ENCODE results near the gene SEC63. TPM values are rescaled to one million over a fixed set of nuclear protein-coding genes. Genes with fewer than 3 reads are reported as not detected.
A peak's percentile ranks its signal among the peaks of the same experiment; 100 is the strongest.

The SEC63 gene, protein sequence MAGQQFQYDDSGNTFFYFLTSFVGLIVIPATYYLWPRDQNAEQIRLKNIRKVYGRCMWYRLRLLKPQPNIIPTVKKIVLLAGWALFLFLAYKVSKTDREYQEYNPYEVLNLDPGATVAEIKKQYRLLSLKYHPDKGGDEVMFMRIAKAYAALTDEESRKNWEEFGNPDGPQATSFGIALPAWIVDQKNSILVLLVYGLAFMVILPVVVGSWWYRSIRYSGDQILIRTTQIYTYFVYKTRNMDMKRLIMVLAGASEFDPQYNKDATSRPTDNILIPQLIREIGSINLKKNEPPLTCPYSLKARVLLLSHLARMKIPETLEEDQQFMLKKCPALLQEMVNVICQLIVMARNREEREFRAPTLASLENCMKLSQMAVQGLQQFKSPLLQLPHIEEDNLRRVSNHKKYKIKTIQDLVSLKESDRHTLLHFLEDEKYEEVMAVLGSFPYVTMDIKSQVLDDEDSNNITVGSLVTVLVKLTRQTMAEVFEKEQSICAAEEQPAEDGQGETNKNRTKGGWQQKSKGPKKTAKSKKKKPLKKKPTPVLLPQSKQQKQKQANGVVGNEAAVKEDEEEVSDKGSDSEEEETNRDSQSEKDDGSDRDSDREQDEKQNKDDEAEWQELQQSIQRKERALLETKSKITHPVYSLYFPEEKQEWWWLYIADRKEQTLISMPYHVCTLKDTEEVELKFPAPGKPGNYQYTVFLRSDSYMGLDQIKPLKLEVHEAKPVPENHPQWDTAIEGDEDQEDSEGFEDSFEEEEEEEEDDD
- total RNA-seq (2021): 68.0 to 97.6 TPM (median 71.2 TPM) in 3 replicates
- Bru-seq, nascent RNA: percentile 83 among the genes with signal in this experiment
- long read RNA-seq, experiment 1, full-length matches to known transcripts: 292 of 379 reads
- long read RNA-seq, experiment 1, partial matches to known transcripts: 39 of 379 reads
- long read RNA-seq, experiment 1, other reads (novel, unspliced or antisense): 48 of 379 reads
- long read RNA-seq, experiment 2, full-length matches to known transcripts: 20 of 76 reads
- long read RNA-seq, experiment 2, partial matches to known transcripts: 27 of 76 reads
- long read RNA-seq, experiment 2, other reads (novel, unspliced or antisense): 29 of 76 reads
- long read RNA-seq, experiment 3, full-length matches to known transcripts: 24 of 61 reads
- long read RNA-seq, experiment 3, partial matches to known transcripts: 31 of 61 reads
- long read RNA-seq, experiment 3, other reads (novel, unspliced or antisense): 6 of 61 reads

DNA sequence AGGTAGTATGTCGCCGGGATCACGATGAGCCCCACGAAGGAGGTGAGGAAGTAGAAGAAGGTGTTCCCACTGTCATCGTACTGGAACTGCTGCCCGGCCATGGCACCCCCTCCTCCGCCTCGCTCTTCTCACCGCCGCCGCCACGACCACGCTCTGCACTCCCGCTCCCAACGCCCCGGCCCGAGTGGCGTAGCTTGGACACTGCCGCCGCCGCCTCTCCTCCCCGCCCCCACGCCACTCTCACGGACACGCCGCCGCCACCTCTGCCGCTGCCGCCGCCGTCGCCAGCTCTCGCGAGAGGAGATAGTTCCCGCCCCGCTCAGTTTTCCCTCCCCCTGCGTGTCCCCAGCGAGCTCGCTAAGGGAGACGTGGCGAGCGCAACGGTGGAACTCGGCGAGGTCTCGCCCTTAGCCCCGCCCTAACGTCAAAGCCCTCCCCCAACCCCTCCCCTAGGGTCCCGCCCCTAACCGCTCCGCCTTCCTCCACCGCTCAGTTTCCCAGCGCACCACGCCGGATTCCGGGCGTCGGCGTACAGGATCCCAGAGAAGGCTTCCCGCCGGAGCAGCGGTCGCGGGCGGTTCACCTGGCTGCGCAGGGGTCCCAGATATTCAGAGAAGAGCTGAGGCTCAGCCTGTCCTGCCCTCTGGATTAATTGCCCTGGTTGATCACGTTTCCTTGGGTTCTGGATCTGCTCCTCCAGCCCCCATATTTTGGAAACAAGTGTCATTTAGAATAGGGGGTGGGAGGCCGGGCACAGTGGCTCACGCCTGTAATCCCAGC, at the start of gene SEC63:
TSS of gene SEC63 (minus strand) at position 300 of the 780 bp plus-strand sequence. CDS start at position 101, 199 bp downstream.
- ATAC-seq: peak; percentile 96
- no peaks in the 10 kb centered on the region for H3K27me3 Mint-ChIP-seq (ENCODE audit: low read depth)
- POLR2A ChIA-PET: interaction anchor here (1.0 kb wide), 1 partner anchor 14 kb away, joined by 3 read pairs; no protein-coding TSS in a partner anchor
- peak; percentile 91 for DNase-seq (ENCODE audit: low spot score)
- peaks cover 15% of the 10 kb centered on the region for H3K36me3 Mint-ChIP-seq
- peak within 1 kb of the TSS; percentile 97 for H3K4me3 Mint-ChIP-seq
- H3K9me3 Mint-ChIP-seq: no peaks in the 10 kb centered on the region
- H3K4me1 Mint-ChIP-seq: peaks cover 28% of the 10 kb centered on the region
- peak within 1 kb of the TSS; percentile 85 for H3K27ac Mint-ChIP-seq
- CTCF ChIA-PET: interaction anchor here (0.6 to 1.0 kb wide), 3 partner anchors 19 to 143 kb away, joined by 3 to 4 read pairs (median 3); no protein-coding TSS in a partner anchor
- TF ChIP-seq, protein P1, sequence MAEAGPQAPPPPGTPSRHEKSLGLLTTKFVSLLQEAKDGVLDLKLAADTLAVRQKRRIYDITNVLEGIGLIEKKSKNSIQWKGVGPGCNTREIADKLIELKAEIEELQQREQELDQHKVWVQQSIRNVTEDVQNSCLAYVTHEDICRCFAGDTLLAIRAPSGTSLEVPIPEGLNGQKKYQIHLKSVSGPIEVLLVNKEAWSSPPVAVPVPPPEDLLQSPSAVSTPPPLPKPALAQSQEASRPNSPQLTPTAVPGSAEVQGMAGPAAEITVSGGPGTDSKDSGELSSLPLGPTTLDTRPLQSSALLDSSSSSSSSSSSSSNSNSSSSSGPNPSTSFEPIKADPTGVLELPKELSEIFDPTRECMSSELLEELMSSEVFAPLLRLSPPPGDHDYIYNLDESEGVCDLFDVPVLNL (CRISPR knock-in tag; IDR thresholded peaks at IDR 0.05; ENCODE audit: borderline replicate concordance, low read depth): no peak; the same call in 1 of the 2 replicates
- TF ChIP-seq KAT7 (CRISPR knock-in tag; IDR thresholded peaks at IDR 0.05; ENCODE audit: borderline replicate concordance) (peak; percentile 53; the same call in 1 of the 2 replicates), OVOL2 (CRISPR knock-in tag; IDR thresholded peaks at IDR 0.05; ENCODE audit: borderline replicate concordance) (no peak), JUN (CRISPR knock-in tag; IDR thresholded peaks at IDR 0.05) (no peak), FOXJ3 (CRISPR knock-in tag; IDR thresholded peaks at IDR 0.05; ENCODE audit: borderline replicate concordance) (no peak), TEAD1 (CRISPR knock-in tag; IDR thresholded peaks at IDR 0.05) (peak; percentile 48; the same call in 1 of the 2 replicates), FOXP1 (CRISPR knock-in tag; IDR thresholded peaks at IDR 0.05; ENCODE audit: borderline replicate concordance) (peak; percentile 72), NR3C1 (CRISPR knock-in tag; conservative IDR thresholded peaks at IDR 0.05; ENCODE audit: low read depth) (no peak), RORB (CRISPR knock-in tag; IDR thresholded peaks at IDR 0.05) (no peak), CBFB (CRISPR knock-in tag; IDR thresholded peaks at IDR 0.05; ENCODE audit: low read depth) (no peak), SOX15 (CRISPR knock-in tag; IDR thresholded peaks at IDR 0.05) (no peak), EMX1 (CRISPR knock-in tag; IDR thresholded peaks at IDR 0.05) (no peak), ZNF219 (CRISPR knock-in tag; IDR thresholded peaks at IDR 0.05; ENCODE audit: borderline replicate concordance) (no peak), TEAD4 (CRISPR knock-in tag; IDR thresholded peaks at IDR 0.05) (no peak)
- TF ChIP-seq, protein P2, sequence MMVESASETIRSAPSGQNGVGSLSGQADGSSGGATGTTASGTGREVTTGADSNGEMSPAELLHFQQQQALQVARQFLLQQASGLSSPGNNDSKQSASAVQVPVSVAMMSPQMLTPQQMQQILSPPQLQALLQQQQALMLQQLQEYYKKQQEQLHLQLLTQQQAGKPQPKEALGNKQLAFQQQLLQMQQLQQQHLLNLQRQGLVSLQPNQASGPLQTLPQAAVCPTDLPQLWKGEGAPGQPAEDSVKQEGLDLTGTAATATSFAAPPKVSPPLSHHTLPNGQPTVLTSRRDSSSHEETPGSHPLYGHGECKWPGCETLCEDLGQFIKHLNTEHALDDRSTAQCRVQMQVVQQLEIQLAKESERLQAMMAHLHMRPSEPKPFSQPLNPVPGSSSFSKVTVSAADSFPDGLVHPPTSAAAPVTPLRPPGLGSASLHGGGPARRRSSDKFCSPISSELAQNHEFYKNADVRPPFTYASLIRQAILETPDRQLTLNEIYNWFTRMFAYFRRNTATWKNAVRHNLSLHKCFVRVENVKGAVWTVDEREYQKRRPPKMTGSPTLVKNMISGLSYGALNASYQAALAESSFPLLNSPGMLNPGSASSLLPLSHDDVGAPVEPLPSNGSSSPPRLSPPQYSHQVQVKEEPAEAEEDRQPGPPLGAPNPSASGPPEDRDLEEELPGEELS (CRISPR knock-in tag; IDR thresholded peaks at IDR 0.05): no peak; the same call in 1 of the 2 replicates
- TF ChIP-seq, protein P3, sequence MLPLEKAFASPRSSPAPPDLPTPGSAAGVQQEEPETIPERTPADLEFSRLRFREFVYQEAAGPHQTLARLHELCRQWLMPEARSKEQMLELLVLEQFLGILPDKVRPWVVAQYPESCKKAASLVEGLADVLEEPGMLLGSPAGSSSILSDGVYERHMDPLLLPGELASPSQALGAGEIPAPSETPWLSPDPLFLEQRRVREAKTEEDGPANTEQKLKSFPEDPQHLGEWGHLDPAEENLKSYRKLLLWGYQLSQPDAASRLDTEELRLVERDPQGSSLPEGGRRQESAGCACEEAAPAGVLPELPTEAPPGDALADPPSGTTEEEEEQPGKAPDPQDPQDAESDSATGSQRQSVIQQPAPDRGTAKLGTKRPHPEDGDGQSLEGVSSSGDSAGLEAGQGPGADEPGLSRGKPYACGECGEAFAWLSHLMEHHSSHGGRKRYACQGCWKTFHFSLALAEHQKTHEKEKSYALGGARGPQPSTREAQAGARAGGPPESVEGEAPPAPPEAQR (CRISPR knock-in tag; IDR thresholded peaks at IDR 0.05): no peak
- TF ChIP-seq, protein P4, sequence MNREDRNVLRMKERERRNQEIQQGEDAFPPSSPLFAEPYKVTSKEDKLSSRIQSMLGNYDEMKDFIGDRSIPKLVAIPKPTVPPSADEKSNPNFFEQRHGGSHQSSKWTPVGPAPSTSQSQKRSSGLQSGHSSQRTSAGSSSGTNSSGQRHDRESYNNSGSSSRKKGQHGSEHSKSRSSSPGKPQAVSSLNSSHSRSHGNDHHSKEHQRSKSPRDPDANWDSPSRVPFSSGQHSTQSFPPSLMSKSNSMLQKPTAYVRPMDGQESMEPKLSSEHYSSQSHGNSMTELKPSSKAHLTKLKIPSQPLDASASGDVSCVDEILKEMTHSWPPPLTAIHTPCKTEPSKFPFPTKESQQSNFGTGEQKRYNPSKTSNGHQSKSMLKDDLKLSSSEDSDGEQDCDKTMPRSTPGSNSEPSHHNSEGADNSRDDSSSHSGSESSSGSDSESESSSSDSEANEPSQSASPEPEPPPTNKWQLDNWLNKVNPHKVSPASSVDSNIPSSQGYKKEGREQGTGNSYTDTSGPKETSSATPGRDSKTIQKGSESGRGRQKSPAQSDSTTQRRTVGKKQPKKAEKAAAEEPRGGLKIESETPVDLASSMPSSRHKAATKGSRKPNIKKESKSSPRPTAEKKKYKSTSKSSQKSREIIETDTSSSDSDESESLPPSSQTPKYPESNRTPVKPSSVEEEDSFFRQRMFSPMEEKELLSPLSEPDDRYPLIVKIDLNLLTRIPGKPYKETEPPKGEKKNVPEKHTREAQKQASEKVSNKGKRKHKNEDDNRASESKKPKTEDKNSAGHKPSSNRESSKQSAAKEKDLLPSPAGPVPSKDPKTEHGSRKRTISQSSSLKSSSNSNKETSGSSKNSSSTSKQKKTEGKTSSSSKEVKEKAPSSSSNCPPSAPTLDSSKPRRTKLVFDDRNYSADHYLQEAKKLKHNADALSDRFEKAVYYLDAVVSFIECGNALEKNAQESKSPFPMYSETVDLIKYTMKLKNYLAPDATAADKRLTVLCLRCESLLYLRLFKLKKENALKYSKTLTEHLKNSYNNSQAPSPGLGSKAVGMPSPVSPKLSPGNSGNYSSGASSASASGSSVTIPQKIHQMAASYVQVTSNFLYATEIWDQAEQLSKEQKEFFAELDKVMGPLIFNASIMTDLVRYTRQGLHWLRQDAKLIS (CRISPR knock-in tag; IDR thresholded peaks at IDR 0.05; ENCODE audit: borderline replicate concordance): no peak
- TF ChIP-seq, protein P5, sequence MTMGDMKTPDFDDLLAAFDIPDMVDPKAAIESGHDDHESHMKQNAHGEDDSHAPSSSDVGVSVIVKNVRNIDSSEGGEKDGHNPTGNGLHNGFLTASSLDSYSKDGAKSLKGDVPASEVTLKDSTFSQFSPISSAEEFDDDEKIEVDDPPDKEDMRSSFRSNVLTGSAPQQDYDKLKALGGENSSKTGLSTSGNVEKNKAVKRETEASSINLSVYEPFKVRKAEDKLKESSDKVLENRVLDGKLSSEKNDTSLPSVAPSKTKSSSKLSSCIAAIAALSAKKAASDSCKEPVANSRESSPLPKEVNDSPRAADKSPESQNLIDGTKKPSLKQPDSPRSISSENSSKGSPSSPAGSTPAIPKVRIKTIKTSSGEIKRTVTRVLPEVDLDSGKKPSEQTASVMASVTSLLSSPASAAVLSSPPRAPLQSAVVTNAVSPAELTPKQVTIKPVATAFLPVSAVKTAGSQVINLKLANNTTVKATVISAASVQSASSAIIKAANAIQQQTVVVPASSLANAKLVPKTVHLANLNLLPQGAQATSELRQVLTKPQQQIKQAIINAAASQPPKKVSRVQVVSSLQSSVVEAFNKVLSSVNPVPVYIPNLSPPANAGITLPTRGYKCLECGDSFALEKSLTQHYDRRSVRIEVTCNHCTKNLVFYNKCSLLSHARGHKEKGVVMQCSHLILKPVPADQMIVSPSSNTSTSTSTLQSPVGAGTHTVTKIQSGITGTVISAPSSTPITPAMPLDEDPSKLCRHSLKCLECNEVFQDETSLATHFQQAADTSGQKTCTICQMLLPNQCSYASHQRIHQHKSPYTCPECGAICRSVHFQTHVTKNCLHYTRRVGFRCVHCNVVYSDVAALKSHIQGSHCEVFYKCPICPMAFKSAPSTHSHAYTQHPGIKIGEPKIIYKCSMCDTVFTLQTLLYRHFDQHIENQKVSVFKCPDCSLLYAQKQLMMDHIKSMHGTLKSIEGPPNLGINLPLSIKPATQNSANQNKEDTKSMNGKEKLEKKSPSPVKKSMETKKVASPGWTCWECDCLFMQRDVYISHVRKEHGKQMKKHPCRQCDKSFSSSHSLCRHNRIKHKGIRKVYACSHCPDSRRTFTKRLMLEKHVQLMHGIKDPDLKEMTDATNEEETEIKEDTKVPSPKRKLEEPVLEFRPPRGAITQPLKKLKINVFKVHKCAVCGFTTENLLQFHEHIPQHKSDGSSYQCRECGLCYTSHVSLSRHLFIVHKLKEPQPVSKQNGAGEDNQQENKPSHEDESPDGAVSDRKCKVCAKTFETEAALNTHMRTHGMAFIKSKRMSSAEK (CRISPR knock-in tag; IDR thresholded peaks at IDR 0.05; ENCODE audit: borderline replicate concordance): no peak
